HG03571 (cell line): ENCODE measurements around the gene SERP2.

ENCODE experiments used
- ATAC-seq: cut with Tn5 transposase; IDR thresholded peaks from one replicate; pipeline ENCODE4 v1.9.1; 2021; ENCODE audit not compliant: unreplicated experiment

SERP2 gene

GRCh38 chr13:44354884-44355283 lies 18.7 kb upstream of the SERP2 start:
- no peak for ATAC-seq

- no peak for ATAC-seq
Measured at GRCh38 chr13:44355621-44356020, 18.0 kb upstream of the SERP2 start.

GRCh38 chr13:44359983-44360375 lies 13.6 kb upstream of the SERP2 start:
- ATAC-seq, result no peak

- no peak for ATAC-seq
Measured at GRCh38 chr13:44362394-44363040, 11.1 kb upstream of the SERP2 start.

- ATAC-seq, result no peak
Measured at GRCh38 chr13:44363631-44364344, 9.8 kb upstream of the SERP2 start.

GRCh38 chr13:44364345-44365000 lies 9.2 kb upstream of the SERP2 start:
- no peak for ATAC-seq

- ATAC-seq, result no peak
Measured at GRCh38 chr13:44365008-44365407, 8.6 kb upstream of the SERP2 start.

- no peak for ATAC-seq
Measured at GRCh38 chr13:44365899-44366298, 7.7 kb upstream of the SERP2 start.

- no peak for ATAC-seq
Measured at GRCh38 chr13:44368062-44368591, 5.5 kb upstream of the SERP2 start.

GRCh38 chr13:44368599-44369368 lies 4.8 kb upstream of the SERP2 start:
- ATAC-seq, result no peak

- no peak for ATAC-seq
Measured at GRCh38 chr13:44371421-44371820, 2.2 kb upstream of the SERP2 start.

GRCh38 chr13:44373247-44373600 lies 400 bp upstream of the SERP2 start:
- ATAC-seq, result no peak

- no peak for ATAC-seq
Measured at GRCh38 chr13:44374348-44374712, 706 bp downstream of the SERP2 start.

GRCh38 chr13:44378277-44378676 lies 4.7 kb downstream of the SERP2 start:
- ATAC-seq, result no peak

GRCh38 chr13:44379885-44380284 lies 6.3 kb downstream of the SERP2 start:
- no peak for ATAC-seq

- ATAC-seq, result no peak
Measured at GRCh38 chr13:44380404-44381165, 7.0 kb downstream of the SERP2 start.

GRCh38 chr13:44382635-44383145 lies 9.1 kb downstream of the SERP2 start:
- ATAC-seq, result no peak

GRCh38 chr13:44383945-44384344 lies 10.3 kb downstream of the SERP2 start:
- no peak for ATAC-seq

- ATAC-seq, result no peak
Measured at GRCh38 chr13:44384778-44385177, 11.2 kb downstream of the SERP2 start.

GRCh38 chr13:44385401-44385800 lies 11.8 kb downstream of the SERP2 start:
- ATAC-seq, result no peak
